Measurements from ENCODE around the gene MCL1.
A peak's percentile ranks its signal among the peaks of the same experiment; 100 is the strongest.
"Not testable (repeated sequence)": the region's sequence is repeated elsewhere in the genome, so short reads cannot be mapped to it uniquely, and the experiment has no call there.

MCL1 gene

DNA sequence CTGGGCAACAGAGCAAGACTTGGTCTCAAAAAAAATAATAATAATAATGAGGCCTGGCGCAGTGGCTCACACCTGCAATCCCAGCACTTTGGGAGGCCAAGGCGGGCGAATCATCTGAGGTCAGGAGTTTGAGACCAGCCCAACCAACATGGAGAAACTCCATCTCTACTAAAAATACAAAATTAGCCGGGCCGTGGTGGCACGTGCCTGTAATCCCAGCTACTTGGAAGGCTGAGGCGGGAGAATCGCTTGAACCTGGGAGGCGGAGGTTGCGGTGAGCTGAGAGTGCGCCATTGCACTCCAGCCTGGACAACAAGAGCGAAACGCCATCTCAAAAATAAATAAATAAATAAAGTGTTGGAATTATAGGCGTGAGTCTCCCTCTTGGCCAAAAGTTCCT is 2.6 kb upstream of the MCL1 start:
- H3K4me1 Mint-ChIP-seq (ENCODE audit: low read depth), result peaks cover 26% of the 10 kb centered on the region
- H3K9me3 Mint-ChIP-seq; H3K27me3 Mint-ChIP-seq; intact Hi-C loops (cut with micrococcal nuclease); H3K4me3 Mint-ChIP-seq: not testable (repeated sequence)
- H3K36me3 Mint-ChIP-seq (ENCODE audit: low read depth), result peaks cover 28% of the 10 kb centered on the region
- H3K27ac Mint-ChIP-seq, result peak overlapping the region; percentile 69

DNA sequence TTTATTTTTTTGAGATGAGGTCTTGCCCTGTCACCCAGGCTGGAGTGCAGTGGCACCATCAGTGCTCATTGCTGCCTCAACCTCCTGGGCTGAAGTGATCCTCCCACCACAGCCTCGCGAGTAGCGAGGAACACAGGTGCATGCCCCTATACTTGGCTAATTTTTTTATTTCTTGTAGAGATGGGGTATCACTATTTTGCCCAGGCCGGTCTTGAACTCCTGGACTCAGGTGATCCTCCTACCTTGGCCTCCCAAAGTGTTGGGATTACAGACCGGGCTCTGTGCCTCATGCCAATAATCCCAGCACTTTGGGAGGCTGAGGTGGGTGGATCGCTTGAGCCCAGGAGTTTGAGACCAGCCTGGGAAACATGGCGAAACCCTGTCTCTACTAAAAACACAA is 2.0 kb upstream of the MCL1 start:
- intact Hi-C loops (cut with micrococcal nuclease); H3K4me3 Mint-ChIP-seq; H3K27me3 Mint-ChIP-seq; H3K27ac Mint-ChIP-seq; H3K9me3 Mint-ChIP-seq: not testable (repeated sequence)
- peaks cover 34% of the 10 kb centered on the region for H3K36me3 Mint-ChIP-seq (ENCODE audit: low read depth)
- peaks cover 26% of the 10 kb centered on the region for H3K4me1 Mint-ChIP-seq (ENCODE audit: low read depth)

GRCh38 chr1:150580966-150581365 is 1.6 kb upstream of the MCL1 start:
- H3K4me3 Mint-ChIP-seq; H3K27me3 Mint-ChIP-seq; intact Hi-C loops (cut with micrococcal nuclease); H3K9me3 Mint-ChIP-seq: not testable (repeated sequence)
- peak overlapping the region; percentile 95 for H3K27ac Mint-ChIP-seq
- peaks cover 23% of the 10 kb centered on the region for H3K4me1 Mint-ChIP-seq (ENCODE audit: low read depth)
- peaks cover 38% of the 10 kb centered on the region for H3K36me3 Mint-ChIP-seq (ENCODE audit: low read depth)

GRCh38 chr1:150579945-150580642 is 684 bp upstream of the MCL1 start:
- intact Hi-C loops (cut with micrococcal nuclease), result loop anchor here (1.0 to 2.0 kb wide), 3 partner anchors 19 to 41 kb away; no protein-coding TSS in a partner anchor
- Mint-ChIP-seq H3K4me1 (ENCODE audit: low read depth) (peaks cover 29% of the 10 kb centered on the region), H3K27ac (peak overlapping the region; percentile 95), H3K4me3 (peak overlapping the region; percentile 84), H3K9me3 (no peaks in the 10 kb centered on the region), H3K36me3 (ENCODE audit: low read depth) (peaks cover 47% of the 10 kb centered on the region), H3K27me3 (no peaks in the 10 kb centered on the region)

GRCh38 chr1:150578272-150579109 is 919 bp downstream of the MCL1 start:
- H3K4me1 Mint-ChIP-seq (ENCODE audit: low read depth), result peaks cover 42% of the 10 kb centered on the region
- H3K27ac Mint-ChIP-seq, result peak overlapping the region; percentile 95
- H3K4me3 Mint-ChIP-seq, result peak overlapping the region; percentile 84
- peaks cover 63% of the 10 kb centered on the region for H3K36me3 Mint-ChIP-seq (ENCODE audit: low read depth)
- H3K27me3 Mint-ChIP-seq, result no peaks in the 10 kb centered on the region
- no peaks in the 10 kb centered on the region for H3K9me3 Mint-ChIP-seq
- intact Hi-C loops (cut with micrococcal nuclease), result loop anchor here (1.0 to 2.0 kb wide), 3 partner anchors 18 to 42 kb away; no protein-coding TSS in a partner anchor

DNA sequence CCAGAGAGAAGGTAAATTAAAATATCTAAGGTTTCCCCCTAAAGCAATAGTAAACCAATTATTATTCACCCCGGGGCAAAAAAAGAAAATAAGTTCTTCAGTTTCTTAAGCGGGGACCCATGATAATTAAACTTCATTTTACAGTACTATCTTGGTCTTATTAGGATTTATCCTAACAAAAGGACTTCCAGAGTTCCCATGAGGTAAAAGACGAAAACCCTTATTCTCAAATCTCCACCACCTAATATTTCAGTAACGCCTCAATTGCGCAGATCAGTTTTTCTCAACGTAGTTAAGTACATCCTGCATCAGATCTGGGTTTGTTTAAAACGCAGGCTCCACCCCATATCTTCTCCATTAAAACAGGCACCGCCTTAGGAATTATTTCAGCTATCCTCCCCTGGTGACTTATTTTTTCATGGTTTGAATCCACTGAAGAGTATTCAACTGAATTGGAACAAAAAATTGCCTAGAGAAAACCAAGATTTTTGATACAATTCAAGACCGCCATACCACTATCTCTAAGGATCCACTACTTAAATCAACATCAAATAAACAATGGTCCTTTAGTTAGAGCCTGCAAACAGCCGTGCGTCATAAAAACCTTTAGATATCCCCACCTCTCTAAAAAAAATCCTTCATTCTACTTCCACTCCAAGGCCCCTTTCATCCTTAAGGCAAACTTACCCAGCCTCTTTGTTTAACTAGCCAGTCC is 1.7 kb downstream of the MCL1 start:
- H3K4me1 Mint-ChIP-seq (ENCODE audit: low read depth), result peaks cover 42% of the 10 kb centered on the region
- H3K9me3 Mint-ChIP-seq, result no peaks in the 10 kb centered on the region
- peak overlapping the region; percentile 84 for H3K4me3 Mint-ChIP-seq
- peak overlapping the region; percentile 95 for H3K27ac Mint-ChIP-seq
- no peaks in the 10 kb centered on the region for H3K27me3 Mint-ChIP-seq
- intact Hi-C loops (cut with micrococcal nuclease), result loop anchor here (2.0 kb wide), 2 partner anchors 17 to 43 kb away; no protein-coding TSS in a partner anchor
- H3K36me3 Mint-ChIP-seq (ENCODE audit: low read depth), result peaks cover 70% of the 10 kb centered on the region

- no peaks in the 10 kb centered on the region for H3K9me3 Mint-ChIP-seq
- H3K27ac Mint-ChIP-seq, result peak overlapping the region; percentile 95
- H3K4me1 Mint-ChIP-seq (ENCODE audit: low read depth), result peaks cover 41% of the 10 kb centered on the region
- H3K36me3 Mint-ChIP-seq (ENCODE audit: low read depth), result peaks cover 77% of the 10 kb centered on the region
- H3K4me3 Mint-ChIP-seq, result peak overlapping the region; percentile 84
- no peaks in the 10 kb centered on the region for H3K27me3 Mint-ChIP-seq
- intact Hi-C loops (cut with micrococcal nuclease), result no loop called here
Observed at GRCh38 chr1:150576794-150577556, 2.4 kb downstream of the MCL1 start.

- H3K9me3 Mint-ChIP-seq, result no peaks in the 10 kb centered on the region
- intact Hi-C loops (cut with micrococcal nuclease), result no loop called here
- H3K4me1 Mint-ChIP-seq (ENCODE audit: low read depth), result peaks cover 45% of the 10 kb centered on the region
- H3K27me3 Mint-ChIP-seq, result no peaks in the 10 kb centered on the region
- peak overlapping the region; percentile 84 for H3K4me3 Mint-ChIP-seq
- H3K36me3 Mint-ChIP-seq (ENCODE audit: low read depth), result peaks cover 83% of the 10 kb centered on the region
- peak overlapping the region; percentile 95 for H3K27ac Mint-ChIP-seq
Observed at GRCh38 chr1:150576367-150576711, 3.1 kb downstream of the MCL1 start.

DNA sequence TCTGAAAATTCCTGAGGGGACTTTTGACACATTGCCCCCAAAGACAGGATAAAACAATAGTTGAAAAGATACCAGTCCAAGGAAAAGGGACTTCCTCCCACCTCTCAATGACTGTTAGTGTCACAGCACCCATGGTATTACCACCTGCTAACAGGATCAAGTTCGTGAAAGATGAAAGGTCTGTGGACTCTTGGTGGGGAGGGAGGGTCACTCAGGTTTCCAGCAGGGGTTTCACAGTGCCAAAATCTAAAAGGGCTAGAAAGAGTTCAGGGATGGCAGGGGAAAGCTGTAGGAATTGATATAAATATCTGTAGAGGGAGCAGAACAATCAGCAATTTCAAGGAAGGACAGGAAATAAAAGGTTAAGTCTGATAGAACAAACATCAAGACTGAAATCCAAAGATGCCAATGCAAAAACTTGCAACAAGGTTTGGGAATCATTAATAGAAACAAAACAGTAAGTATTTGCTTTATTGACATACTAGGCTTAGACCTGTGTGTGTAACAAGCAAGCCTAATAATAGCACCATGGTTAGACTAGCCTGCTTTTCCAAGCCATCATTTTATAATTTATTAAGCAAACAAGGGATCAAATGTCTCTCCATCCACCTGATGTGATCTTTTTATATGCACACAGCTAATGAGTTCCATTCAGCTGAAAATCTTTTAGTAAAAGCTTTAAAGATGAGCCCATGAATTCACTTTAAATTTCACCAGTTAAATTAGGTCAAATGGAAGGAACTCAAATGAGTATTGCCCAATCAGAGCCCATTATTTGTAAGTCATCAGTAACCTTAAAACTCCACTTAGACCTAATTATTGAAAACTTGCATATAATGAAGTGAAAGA is 3.7 kb downstream of the MCL1 start:
- Mint-ChIP-seq H3K27me3 (no peaks in the 10 kb centered on the region), H3K4me3 (peak overlapping the region; percentile 84), H3K4me1 (ENCODE audit: low read depth) (peaks cover 47% of the 10 kb centered on the region), H3K36me3 (ENCODE audit: low read depth) (peaks cover 89% of the 10 kb centered on the region), H3K9me3 (no peaks in the 10 kb centered on the region), H3K27ac (peak overlapping the region; percentile 95)
- intact Hi-C loops (cut with micrococcal nuclease), result no loop called here

GRCh38 chr1:150575072-150575489 is 4.3 kb downstream of the MCL1 start:
- Mint-ChIP-seq H3K27me3 (no peaks in the 10 kb centered on the region), H3K4me3 (peak overlapping the region; percentile 84), H3K36me3 (ENCODE audit: low read depth) (peaks cover 96% of the 10 kb centered on the region), H3K9me3 (no peaks in the 10 kb centered on the region), H3K27ac (peak overlapping the region; percentile 95), H3K4me1 (ENCODE audit: low read depth) (peaks cover 47% of the 10 kb centered on the region)
- intact Hi-C loops (cut with micrococcal nuclease), result no loop called here

DNA sequence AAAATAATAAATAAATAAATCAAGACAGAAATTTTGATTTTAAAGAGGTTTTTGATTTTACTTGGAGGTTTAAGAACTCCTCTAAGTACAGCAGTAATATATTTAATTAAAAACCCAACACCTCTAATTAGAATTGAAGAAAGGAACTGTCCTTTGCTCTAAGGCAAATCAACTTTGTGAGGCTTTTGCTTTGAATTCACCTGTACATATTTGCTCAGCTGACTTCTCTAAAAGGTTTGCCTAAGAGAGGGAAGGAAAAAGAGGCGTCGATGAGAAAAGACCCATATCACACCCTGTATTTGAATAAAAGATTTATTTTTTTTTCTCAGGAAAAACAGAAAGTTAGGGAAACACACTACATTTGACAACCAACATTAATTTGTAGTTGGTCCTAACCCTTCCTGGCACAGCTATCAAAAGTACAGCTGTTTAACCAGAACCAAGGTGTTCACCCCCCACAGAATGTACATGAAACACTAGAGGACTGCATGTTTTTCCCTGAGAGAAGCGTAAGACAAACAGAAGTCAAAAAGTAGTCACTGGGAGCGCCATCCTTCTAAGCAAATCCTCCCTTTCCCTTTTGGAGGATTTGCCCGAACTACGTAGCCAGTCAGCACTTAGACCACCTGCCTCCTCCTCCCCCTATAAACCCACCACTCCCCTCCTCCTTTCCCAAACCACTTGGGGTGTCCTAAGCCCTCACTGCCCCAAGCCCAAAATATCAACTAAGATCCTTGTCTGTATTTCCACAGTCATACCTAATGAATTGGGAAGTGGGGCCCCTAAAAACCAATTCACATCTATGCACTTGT is 4.9 kb downstream of the MCL1 start:
- Mint-ChIP-seq H3K27me3 (no peaks in the 10 kb centered on the region), H3K36me3 (ENCODE audit: low read depth) (peaks cover 99% of the 10 kb centered on the region), H3K9me3 (no peaks in the 10 kb centered on the region), H3K4me3 (peak overlapping the region; percentile 84), H3K27ac (no peak overlapping the region), H3K4me1 (ENCODE audit: low read depth) (peaks cover 49% of the 10 kb centered on the region)
- intact Hi-C loops (cut with micrococcal nuclease), result no loop called here

DNA sequence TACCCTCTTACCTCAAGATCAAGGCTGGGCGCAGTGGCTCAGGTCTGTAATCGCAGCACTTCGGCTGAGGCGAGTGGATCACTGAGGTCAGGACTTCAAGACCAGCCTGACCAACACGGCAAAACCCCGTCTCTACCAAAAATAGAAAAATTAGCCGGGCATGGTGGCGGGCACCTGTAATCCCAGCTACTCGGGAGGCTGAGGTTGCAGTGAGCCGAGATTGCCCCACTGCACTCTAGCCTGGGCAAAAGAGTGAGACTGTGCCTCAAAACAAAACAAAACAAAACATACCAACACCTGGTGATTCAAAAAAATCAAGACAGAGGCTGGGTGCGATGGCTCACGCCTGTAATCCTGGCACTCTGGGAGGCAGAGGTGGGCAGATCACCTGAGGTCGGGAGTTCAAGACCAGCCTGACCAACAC is 5.8 kb downstream of the MCL1 start:
- Mint-ChIP-seq H3K4me3 (peak overlapping the region; percentile 56), H3K4me1 (ENCODE audit: low read depth) (peaks cover 57% of the 10 kb centered on the region), H3K36me3 (ENCODE audit: low read depth) (peaks cover 98% of the 10 kb centered on the region), H3K27ac (peak overlapping the region; percentile 52)
- H3K9me3 Mint-ChIP-seq; intact Hi-C loops (cut with micrococcal nuclease); H3K27me3 Mint-ChIP-seq: not testable (repeated sequence)

Data from dendritic cell treated with granulocyte-macrophage colony-stimulating factor and Interleukin-4, amounts not matched to agents 40 ng/mL and 50 ng/mL, for 4 days (primary cell).